K562 (cell line): ENCODE results near the gene TMEM207. TPM values are rescaled to one million over a fixed set of nuclear protein-coding genes. Genes with fewer than 3 reads are reported as not detected.

Experiments
- ATAC-seq: fragments of 200-7000 bp; cut with Tn5 transposase; 3 replicates; pipeline ENCODE4 v1.9.1; 2020; ENCODE audit warnings: moderate library complexity
- BruUV-seq: library from RNA; stranded (reverse); fragments of 400-500 nt; replicated peaks from 2 replicates; lab custom pipeline; 2021; lab: Mats Ljungman, UMichigan
- CTCF ChIA-PET: fragments of 300-600 bp; formaldehyde crosslinking; extraction: SDS; loops from one replicate; lab custom pipeline; 2021; ENCODE audit warnings: low intra/inter-chr PET ratio; lab: Yijun Ruan, JAX
- POLR2A ChIA-PET: fragments of 300-600, 350-650 bp; sonication (Branson Sonifier 250); formaldehyde crosslinking; extraction: SDS; loops from one replicate; lab custom pipeline; 2021; ENCODE audit warnings: antibody characterized with exemption, inconsistent platforms; lab: Yijun Ruan, JAX
- DNase-seq, 4 experiments: peaks; one replicate each; pipeline versions ENCODE4 v3.0.0 to v3.0.0-alpha.2; 2011 to 2018; ENCODE audit warnings: low spot score in 3 of 4, mixed read lengths in 3 of 4; ENCODE audit errors: extremely low read depth in 1 of 4
- FAIRE-seq: peaks from 2 replicates; lab custom pipeline; 2011; peaks lifted over from hg19 to GRCh38; lab: Jason Lieb, UNC
- H2AFZ ChIP-seq: 2 replicates; pipeline ENCODE4 v1.6.0; 2011; ENCODE audit warnings: low read depth, low read length, control low read depth, inconsistent platforms
- H3K27ac ChIP-seq: fragments of 200-600 bp; 3 replicates; pipeline ENCODE4 v1.8.0; 2011; ENCODE audit warnings: low read depth, mild to moderate bottlenecking, control low read depth, inconsistent platforms, low read length, moderate library complexity, mixed read lengths; ENCODE audit errors: extremely low read depth
- H3K27me3 ChIP-seq, 2 experiments: fragments of 300-600 bp in 1 of 2; 2 replicates in 1 of 2; 3 replicates in 1 of 2; pipeline versions ENCODE4 v1.6.0 to v1.8.0; 2011; ENCODE audit warnings: inconsistent platforms in 2 of 2, low read length in 2 of 2, mild to moderate bottlenecking in 1 of 2, mixed read lengths in 1 of 2, moderate library complexity in 1 of 2; ENCODE audit not compliant: control insufficient read depth in 2 of 2, insufficient read depth in 2 of 2
- H3K36me3 ChIP-seq: fragments of 300-600 bp; 3 replicates; pipeline ENCODE4 v1.8.0; 2011; ENCODE audit warnings: mild to moderate bottlenecking, low read length, inconsistent platforms; ENCODE audit not compliant: control insufficient read depth, insufficient read depth
- H3K4me1 ChIP-seq, 2 experiments: fragments of 200-600 bp in 1 of 2; replicated peaks in 1 of 2; 2 replicates in 1 of 2; 3 replicates in 1 of 2; pipeline versions ENCODE4 v1.5.1 to v1.8.0; 2011; ENCODE audit warnings: inconsistent platforms in 2 of 2, low read length in 2 of 2, mild to moderate bottlenecking in 1 of 2, mixed read lengths in 1 of 2, moderate library complexity in 1 of 2; ENCODE audit not compliant: control insufficient read depth in 2 of 2, insufficient read depth in 2 of 2
- H3K4me2 ChIP-seq: 2 replicates; pipeline ENCODE4 v1.6.1; 2011; ENCODE audit warnings: low read length, control low read depth, inconsistent platforms, mixed read lengths; ENCODE audit not compliant: insufficient read depth
- H3K4me3 ChIP-seq: fragments of 200-600 bp; sonication (generic), shearing (Covaris generic); 2 replicates; pipeline ENCODE4 v1.5.1; 2016; ENCODE audit warnings: control low read depth, inconsistent platforms
- H3K79me2 ChIP-seq: fragments of 200-600 bp; 3 replicates; pipeline ENCODE4 v1.8.0; 2011; ENCODE audit warnings: low read length, inconsistent platforms; ENCODE audit not compliant: control insufficient read depth, insufficient read depth
- H3K9ac ChIP-seq, 2 experiments: 2 replicates each; pipeline versions ENCODE4 v1.6.0 to v1.6.1; 2011; ENCODE audit warnings: low read depth in 2 of 2, low read length in 2 of 2, control low read depth in 1 of 2, inconsistent platforms in 1 of 2, mild to moderate bottlenecking in 1 of 2, mixed read lengths in 1 of 2; ENCODE audit not compliant: insufficient read depth in 1 of 2
- H3K9me1 ChIP-seq: one replicate; pipeline ENCODE4 v1.6.0; 2011; ENCODE audit warnings: inconsistent platforms, mild to moderate bottlenecking, low read length, moderate library complexity; ENCODE audit not compliant: control insufficient read depth, insufficient read depth
- H3K9me3 ChIP-seq: replicated peaks from 2 replicates; pipeline ENCODE4 v1.5.1; 2011; ENCODE audit warnings: low read depth, low read length, inconsistent platforms; ENCODE audit not compliant: control insufficient read depth, insufficient read depth
- H4K20me1 ChIP-seq: replicated peaks from 2 replicates; pipeline ENCODE4 v1.6.1; 2011; ENCODE audit warnings: low read length, inconsistent platforms, mixed read lengths; ENCODE audit not compliant: control insufficient read depth, insufficient read depth
- ARID4B ChIP-seq: sonication (generic); formaldehyde crosslinking; IDR thresholded peaks from 2 replicates; pipeline ENCODE4 v1.8.0; 2022; ENCODE audit warnings: mild to moderate bottlenecking, missing genetic modification reagents
- BRD4 ChIP-seq: fragments of 200-600 bp; sonication (generic); IDR thresholded peaks from 2 replicates; pipeline ENCODE4 v1.6.1; 2017; ENCODE audit warnings: inconsistent platforms
- CHAMP1 ChIP-seq: fragments of 450-650 bp; IDR thresholded peaks from 2 replicates; pipeline ENCODE4 v1.6.1; 2016; ENCODE audit warnings: mild to moderate bottlenecking
- KDM1A ChIP-seq, 2 experiments: fragments of 450-650 bp; IDR thresholded peaks; 2 replicates each; pipeline ENCODE4 v1.6.1; 2016; ENCODE audit warnings: mild to moderate bottlenecking in 2 of 2
- PHTF2 ChIP-seq: fragments of 250-450 bp; sonication (Bioruptor Pico); IDR thresholded peaks from 2 replicates; pipeline ENCODE4 v1.5.0; 2021; ENCODE audit warnings: mild to moderate bottlenecking
- PTBP1 ChIP-seq: fragments of 200-400 bp; formaldehyde crosslinking; IDR thresholded peaks from 2 replicates; pipeline ENCODE4 v1.6.1; 2017; ENCODE audit warnings: low read depth, low read length
- YBX1 ChIP-seq: fragments of 450-650 bp; IDR thresholded peaks from 2 replicates; pipeline ENCODE4 v1.7.1; 2016; ENCODE audit warnings: mild to moderate bottlenecking
- ZNF407 ChIP-seq: fragments of 450-650 bp; IDR thresholded peaks from 2 replicates; pipeline ENCODE4 v1.6.1; 2016; ENCODE audit warnings: low read depth
- ZNF696 ChIP-seq: fragments of 250-450 bp; sonication (Bioruptor Pico); conservative IDR thresholded peaks from 2 replicates; pipeline ENCODE4 v1.4.0; 2020; ENCODE audit warnings: mild to moderate bottlenecking, moderate library complexity
- WGBS: fragments of 100-300 bp; shearing (Covaris generic); methylation state at CpG from one replicate; pipeline ENCODE4 v1.1.6; 2016; ENCODE audit warnings: low coverage, mixed read lengths; ENCODE audit not compliant: insufficient coverage; ENCODE audit errors: missing lambda C conversion rate; 5-methylcytosine and 5-hydroxymethylcytosine counted together
- in situ Hi-C: fragments of 300-500 bp; cut with MboI; formaldehyde crosslinking; loops from 4 replicates; pipeline ENCODE4 v1.15.0; 2018; ENCODE audit warnings: inconsistent platforms, mixed read lengths
- intact Hi-C: fragments of 100-400 bp; cut with micrococcal nuclease; formaldehyde crosslinking; loops from 2 replicates; pipeline ENCODE4 v1.14.2; 2022
- polyA plus RNA-seq, 8 experiments: library from polyadenylated mRNA; depleted of rRNA in 4 of 8; stranded (reverse) in 5 of 8; unstranded in 3 of 8; fragments of >200 nt; fragmentation: Nextera tagmentation in 2 of 8; fragmentation: Illumina TruSeq in 1 of 8; extraction: Ambion mirVana in 2 of 8; extraction: Trizol in 1 of 8; gene quantifications; 2 replicates each; pipeline versions ENCODE4 v1.2.1 to v1.2.3, GENCODE V29; 2011 to 2014; ENCODE audit warnings: inconsistent platforms in 1 of 8, missing spikeins in 1 of 8
- total RNA-seq, 7 experiments: library from RNA; depleted of rRNA in 6 of 7; stranded (reverse); fragments of >200 nt in 6 of 7; fragmentation: Illumina TruSeq in 2 of 7; extraction: Trizol in 2 of 7; gene quantifications; 2 replicates each; pipeline versions ENCODE4 v1.2.1 to v1.2.3, GENCODE V29; 2011 to 2021; ENCODE audit warnings: low replicate concordance in 1 of 7

The TMEM207 gene
- total and polyA plus RNA-seq, 9 of the 15 experiments (the other 6 are each of a cell fraction or from before 2014, with no cell fraction given), result 0.04 to 0.10 (median 0.04) TPM; not detected in 4

- no peak overlapping the region for H3K4me3 ChIP-seq
- no peak overlapping the region for H3K9ac ChIP-seq
- no peaks in the 10 kb centered on the region for H3K79me2 ChIP-seq
- H3K9me3 ChIP-seq, result no peaks in the 10 kb centered on the region
- no peaks in the 10 kb centered on the region for H3K36me3 ChIP-seq
- BruUV-seq, result no TSS peak
- ATAC-seq (no peak), FAIRE-seq (no peak), DNase-seq (no peak)
- WGBS, result 0% methylated on average over 3 of the region's 3 CpGs
- H4K20me1 ChIP-seq, result no peaks in the 10 kb centered on the region
- H3K27me3 ChIP-seq, result no peaks in the 10 kb centered on the region
- intact Hi-C loops, result no loop called here
- no peak overlapping the region for H2AFZ ChIP-seq
- in situ Hi-C loops, result no loop called here
- no peaks in the 10 kb centered on the region for H3K4me1 ChIP-seq
- no peak overlapping the region for H3K4me2 ChIP-seq
- no peaks in the 10 kb centered on the region for H3K9me1 ChIP-seq
- H3K27ac ChIP-seq, result no peak overlapping the region
- ChIA-PET CTCF (no interaction called here), POLR2A (no interaction called here)
- TF ChIP-seq YBX1 (no peak), ZNF696 (CRISPR knock-in tag) (no peak), ZNF407 (no peak), CHAMP1 (no peak), PTBP1 (no peak), KDM1A (IDR thresholded peaks at IDR 0.05) (no peak), ARID4B (CRISPR knock-in tag) (no peak), PHTF2 (no peak), BRD4 (no peak)
Observed at GRCh38 chr3:190414297-190414696, 35.4 kb downstream of the TMEM207 start.
